Bronchial epithelial cell (primary cell): ENCODE data around the gene CLSTN1. TPM values are rescaled to one million over a fixed set of nuclear protein-coding genes. Genes with fewer than 3 reads are reported as not detected.

Experiments
- DNase-seq: peaks from one replicate; pipeline ENCODE4 v3.0.0-alpha.2; 2010; ENCODE audit warnings: low read depth
- FAIRE-seq: peaks from 2 replicates; lab custom pipeline; 2011; peaks lifted over from hg19 to GRCh38; lab: Jason Lieb, UNC
- H3K27me3 ChIP-seq: 2 replicates; pipeline ENCODE4 v1.5.1; 2011; ENCODE audit warnings: low read length; ENCODE audit not compliant: control insufficient read depth, insufficient read depth
- H3K36me3 ChIP-seq: 2 replicates; pipeline ENCODE4 v1.5.1; 2011; ENCODE audit warnings: low read length; ENCODE audit not compliant: control insufficient read depth, insufficient read depth
- H3K4me3 ChIP-seq: 2 replicates; pipeline ENCODE4 v1.5.1; 2011; ENCODE audit warnings: mild to moderate bottlenecking, low read depth, low read length, control low read depth
- CTCF ChIP-seq: IDR thresholded peaks from 2 replicates; pipeline ENCODE4 v1.5.1; 2011; ENCODE audit warnings: mild to moderate bottlenecking, moderate library complexity, low read length, control low read depth, inconsistent platforms; ENCODE audit not compliant: insufficient read depth, severe bottlenecking
- total RNA-seq: library from RNA; depleted of rRNA; stranded (reverse); fragments of >200 nt; gene quantifications from 2 replicates; pipeline ENCODE4 v1.2.1, GENCODE V29; 2014

Gene CLSTN1
- total RNA-seq, 1 donor from 2014 or later, result 142 TPM

- DNase-seq, result no peak
- no peak overlapping the region for H3K4me3 ChIP-seq
- H3K36me3 ChIP-seq, result no peaks in the 10 kb centered on the region
- no peak for TF ChIP-seq CTCF
- H3K27me3 ChIP-seq, result no peaks in the 10 kb centered on the region
- no peak for FAIRE-seq
Observed at GRCh38 chr1:9680828-9681227, 142.9 kb downstream of the CLSTN1 start.

GRCh38 chr1:9680091-9680490, 143.7 kb downstream of the CLSTN1 start:
- Histone ChIP-seq H3K27me3 (no peaks in the 10 kb centered on the region), H3K36me3 (no peaks in the 10 kb centered on the region), H3K4me3 (no peak overlapping the region)
- DNase-seq (no peak), FAIRE-seq (no peak)
- no peak for TF ChIP-seq CTCF

Other genes starting within 250 kb of the CLSTN1 start
- 1.2 and 1.8 TPM in 2 replicates for gene TMEM201, start 235.1 kb downstream of the CLSTN1 start, total RNA-seq
- 5.0 and 6.9 TPM in 2 replicates for gene PIK3CD, start 172.2 kb downstream of the CLSTN1 start, total RNA-seq
- gene CTNNBIP1, start 86.3 kb upstream of the CLSTN1 start, total RNA-seq, result 107 and 181 TPM in 2 replicates
- gene LZIC, start 119.4 kb upstream of the CLSTN1 start, total RNA-seq, result 32.1 and 37.8 TPM in 2 replicates
- 13.2 and 15.1 TPM in 2 replicates for gene NMNAT1, start 119.5 kb upstream of the CLSTN1 start, total RNA-seq
- 0.26 TPM in 2 replicates for gene RBP7, start 173.3 kb upstream of the CLSTN1 start, total RNA-seq
- gene UBE4B, start 209.0 kb upstream of the CLSTN1 start, total RNA-seq, result 14.7 and 17.5 TPM in 2 replicates